ENCODE measurements around the gene REEP1. TPM values are rescaled to one million over a fixed set of nuclear protein-coding genes. Genes with fewer than 3 reads are reported as not detected.

Gene REEP1, protein sequence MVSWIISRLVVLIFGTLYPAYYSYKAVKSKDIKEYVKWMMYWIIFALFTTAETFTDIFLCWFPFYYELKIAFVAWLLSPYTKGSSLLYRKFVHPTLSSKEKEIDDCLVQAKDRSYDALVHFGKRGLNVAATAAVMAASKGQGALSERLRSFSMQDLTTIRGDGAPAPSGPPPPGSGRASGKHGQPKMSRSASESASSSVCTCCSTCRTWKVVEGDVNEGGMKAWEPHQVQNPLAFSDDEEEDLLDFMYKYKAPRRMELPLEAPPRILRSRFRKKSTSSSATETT
- total RNA-seq (2022; extraction: Qiagen RNA extraction) = 0.88 to 1.2 TPM (median 1.1 TPM) in 5 replicates

DNA sequence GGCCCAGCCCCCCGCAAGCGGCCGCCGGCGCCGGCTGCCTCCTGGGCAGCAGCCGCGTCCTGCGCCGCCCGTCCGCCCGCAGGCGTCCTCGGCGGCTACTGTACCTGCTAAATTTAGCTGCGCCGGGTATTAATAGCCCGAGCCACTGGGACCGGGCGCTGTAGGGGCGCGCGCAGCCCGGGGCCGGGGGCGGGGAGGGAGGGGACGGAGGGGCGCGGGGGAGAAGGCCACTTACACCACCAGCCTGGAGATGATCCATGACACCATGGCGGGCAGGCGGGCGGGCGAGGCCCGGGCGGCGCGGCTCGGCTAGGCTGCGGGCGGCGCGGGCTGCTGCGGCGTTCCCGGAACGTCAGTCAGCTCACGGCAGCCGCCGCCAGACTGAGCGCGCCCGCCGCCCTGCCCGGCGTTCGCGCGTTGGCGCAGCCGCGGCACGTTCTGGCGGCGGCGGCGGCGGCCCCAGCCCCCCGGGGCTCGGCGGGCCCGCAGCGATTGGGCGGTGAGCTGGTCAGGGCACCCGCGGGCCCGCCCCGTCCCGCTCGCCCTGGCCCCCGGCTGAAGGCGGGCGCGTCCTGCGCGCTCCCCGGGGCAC, at the start of gene REEP1:
Gene REEP1 (minus strand): TSS at position 383 of the 592 bp plus-strand sequence. CDS start 116 bp downstream, at position 267.

DNA sequence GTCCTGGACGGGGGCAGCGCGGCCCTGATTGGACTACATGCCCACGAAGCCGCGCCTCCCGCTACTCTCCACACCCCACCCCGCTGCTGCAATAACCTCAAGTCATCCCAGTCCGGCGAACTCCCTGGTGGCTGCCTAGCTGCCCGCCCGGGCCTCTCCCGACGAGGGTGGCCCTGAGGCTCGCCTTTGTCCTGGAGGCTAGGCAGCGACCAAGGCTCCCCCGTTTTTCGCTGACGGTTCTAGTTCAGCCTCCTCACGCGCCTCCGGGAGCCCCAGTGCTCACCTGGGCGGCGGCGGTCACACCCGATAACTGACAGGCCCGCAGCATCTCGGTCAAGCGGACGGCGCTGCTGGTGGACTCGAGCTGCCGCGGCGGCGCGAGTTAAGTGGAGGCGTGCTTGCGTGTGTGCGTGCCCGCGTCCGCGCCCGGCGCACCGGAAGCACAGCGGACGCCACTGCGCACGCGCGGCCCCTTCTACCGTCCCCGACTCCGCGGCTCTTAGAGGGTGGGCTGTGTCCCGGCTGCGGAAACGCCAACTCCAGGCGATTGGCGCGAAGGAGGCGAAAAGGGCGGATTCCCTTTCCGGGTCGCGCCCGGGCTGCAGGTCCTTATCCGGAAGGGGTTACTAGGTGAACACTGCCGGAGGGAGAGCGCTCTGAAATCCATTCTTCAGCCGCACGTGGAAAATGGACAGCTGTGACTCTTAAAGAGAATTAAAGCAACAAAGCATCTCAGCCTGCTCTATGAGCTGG, 142.2 kb downstream of the REEP1 start, which contains the start of gene IMMT:
Gene IMMT (minus strand): TSS at position 408 of the 753 bp plus-strand sequence. CDS start 80 bp downstream, at position 328.

Other genes starting within 250 kb of the REEP1 start
- gene POLR1A, start 231.7 kb downstream of the REEP1 start, total RNA-seq (2022; extraction: Qiagen RNA extraction) = 19.9 to 25.9 TPM (median 21.7 TPM) in 5 replicates
- gene PTCD3, start 231.4 kb downstream of the REEP1 start, total RNA-seq (2022; extraction: Qiagen RNA extraction) = 47.4 to 111 TPM (median 72.8 TPM) in 5 replicates
- 103 to 124 TPM (median 107 TPM) in 5 replicates for gene IMMT, start 142.2 kb downstream of the REEP1 start, total RNA-seq (2022; extraction: Qiagen RNA extraction)
- gene MRPL35, start 138.2 kb downstream of the REEP1 start, total RNA-seq (2022; extraction: Qiagen RNA extraction) = 71.9 to 96.3 TPM (median 73.8 TPM) in 5 replicates
- gene KDM3A, start 103.7 kb upstream of the REEP1 start, total RNA-seq (2022; extraction: Qiagen RNA extraction) = 15.5 to 30.4 TPM (median 22.5 TPM) in 5 replicates
- 116 to 149 TPM (median 121 TPM) in 5 replicates for gene CHMP3, start 225.8 kb upstream of the REEP1 start, total RNA-seq (2022; extraction: Qiagen RNA extraction)

Data from A549 treated with Hydrocortisone at 1 μM for 4 hours (cell line).